Neural progenitor cell (in vitro differentiated cells): ENCODE measurements around the gene FAM72D. TPM values are rescaled to one million over a fixed set of nuclear protein-coding genes. Genes with fewer than 3 reads are reported as not detected.
A peak's percentile ranks its signal among the peaks of the same experiment; 100 is the strongest.
"Not testable (repeated sequence)": the region's sequence is repeated elsewhere in the genome, so short reads cannot be mapped to it uniquely, and the experiment has no call there.

Experiments
- DNase-seq: peaks from one replicate; pipeline ENCODE4 v3.0.0-alpha.2; 2016; ENCODE audit warnings: low spot score
- H2AFZ ChIP-seq: fragments of 200-600 bp; sonication (generic); replicated peaks from 2 replicates; pipeline ENCODE4 v1.6.1; 2016; ENCODE audit warnings: antibody characterized with exemption
- H3F3A ChIP-seq: fragments of 200-600 bp; sonication (generic); 2 replicates; pipeline ENCODE4 v1.6.1; 2016; ENCODE audit warnings: antibody characterized with exemption, low read depth
- H3K27ac ChIP-seq: fragments of 200-600 bp; sonication (generic); 2 replicates; pipeline ENCODE4 v1.5.1; 2016; ENCODE audit warnings: mild to moderate bottlenecking
- H3K27me3 ChIP-seq: fragments of 200-600 bp; sonication (generic); 2 replicates; pipeline ENCODE4 v1.6.1; 2016; ENCODE audit warnings: mild to moderate bottlenecking, moderate library complexity
- H3K36me3 ChIP-seq: fragments of 200-600 bp; sonication (generic); 2 replicates; pipeline ENCODE4 v1.5.1; 2016
- H3K4me1 ChIP-seq: fragments of 200-600 bp; sonication (generic); 2 replicates; pipeline ENCODE4 v1.6.1; 2016; ENCODE audit warnings: mixed run types
- H3K4me2 ChIP-seq: fragments of 200-600 bp; sonication (generic); 2 replicates; pipeline ENCODE4 v1.6.1; 2016
- H3K4me3 ChIP-seq: fragments of 200-600 bp; sonication (generic); 2 replicates; pipeline ENCODE4 v1.5.1; 2016
- H3K79me2 ChIP-seq: fragments of 200-600 bp; sonication (generic); 2 replicates; pipeline ENCODE4 v1.6.1; 2016; ENCODE audit warnings: low read depth
- H3K9ac ChIP-seq: fragments of 200-600 bp; sonication (generic); 2 replicates; pipeline ENCODE4 v1.6.1; 2016
- H3K9me3 ChIP-seq: fragments of 200-600 bp; sonication (generic); 2 replicates; pipeline ENCODE4 v1.5.1; 2016; ENCODE audit warnings: low read depth
- H4K20me1 ChIP-seq: fragments of 200-600 bp; sonication (generic); 2 replicates; pipeline ENCODE4 v1.6.1; 2016; ENCODE audit warnings: low read depth
- H3K27ac Mint-ChIP-seq: 3 replicates; pipeline ENCODE4 v1.8.0; 2021; ENCODE audit warnings: mixed read lengths
- H3K27me3 Mint-ChIP-seq: 2 replicates; pipeline ENCODE4 v1.8.0; 2022; ENCODE audit warnings: low read depth, mild to moderate bottlenecking, inconsistent platforms, moderate library complexity, mixed read lengths; ENCODE audit not compliant: insufficient read depth
- H3K36me3 Mint-ChIP-seq: 3 replicates; pipeline ENCODE4 v1.8.0; 2021; ENCODE audit warnings: mixed read lengths
- H3K4me1 Mint-ChIP-seq: 3 replicates; pipeline ENCODE4 v1.8.0; 2021; ENCODE audit warnings: mixed read lengths
- H3K4me3 Mint-ChIP-seq: 3 replicates; pipeline ENCODE4 v1.8.0; 2021; ENCODE audit warnings: mild to moderate bottlenecking, moderate library complexity, mixed read lengths
- H3K9me3 Mint-ChIP-seq: 3 replicates; pipeline ENCODE4 v1.8.0; 2020; ENCODE audit warnings: mixed read lengths
- total RNA-seq: library from RNA; depleted of rRNA; stranded (reverse); fragments of >200 nt; gene quantifications from 2 replicates; pipeline ENCODE4 v1.2.3, GENCODE V29; 2015; ENCODE audit warnings: low replicate concordance

The FAM72D gene
- total RNA-seq = 23.9 and 36.8 TPM in 2 replicates

GRCh38 chr1:145095284-145096057, at the start of gene FAM72D, which contains the start of gene SRGAP2B:
Gene FAM72D, plus strand, starts transcription at chr1:145095974. Its CDS starts 874 bp downstream, at chr1:145096848.
Gene SRGAP2B, minus strand, starts transcription at chr1:145095328. Its CDS starts 2,427 bp downstream, at chr1:145092901.
- peak within 1 kb of the TSS; percentile 74 for H3K4me3 Mint-ChIP-seq
- H3K36me3 Mint-ChIP-seq, H3K27me3 Mint-ChIP-seq, H3K4me1 Mint-ChIP-seq, H3K4me1 ChIP-seq, DNase-seq, H3F3A ChIP-seq, H3K27me3 ChIP-seq, H2AFZ ChIP-seq, H3K9me3 ChIP-seq, H3K27ac Mint-ChIP-seq, H3K79me2 ChIP-seq, H3K27ac ChIP-seq, H3K9ac ChIP-seq, H4K20me1 ChIP-seq, H3K36me3 ChIP-seq, H3K9me3 Mint-ChIP-seq: not testable (repeated sequence)
- Histone ChIP-seq H3K4me2 (peak within 1 kb of the TSS; percentile 67), H3K4me3 (peak within 1 kb of the TSS; percentile 48)

- not testable (repeated sequence) for H3K27ac ChIP-seq, H3K9ac ChIP-seq, H3K9me3 Mint-ChIP-seq, H4K20me1 ChIP-seq, H3K4me3 Mint-ChIP-seq, H3K79me2 ChIP-seq, H3K4me3 ChIP-seq, H3K4me2 ChIP-seq, H3K4me1 ChIP-seq, H2AFZ ChIP-seq, H3F3A ChIP-seq, H3K36me3 ChIP-seq, H3K36me3 Mint-ChIP-seq, H3K27ac Mint-ChIP-seq, H3K4me1 Mint-ChIP-seq, H3K27me3 ChIP-seq, H3K9me3 ChIP-seq, H3K27me3 Mint-ChIP-seq, DNase-seq
Measured at GRCh38 chr1:145047553-145047952, 48.2 kb upstream of the FAM72D start.

- H3K27me3 Mint-ChIP-seq, H3K4me2 ChIP-seq, H3K79me2 ChIP-seq, H3K36me3 ChIP-seq, H4K20me1 ChIP-seq, H2AFZ ChIP-seq, H3K4me1 Mint-ChIP-seq, DNase-seq, H3K27ac ChIP-seq, H3K27ac Mint-ChIP-seq, H3K4me1 ChIP-seq, H3K36me3 Mint-ChIP-seq, H3K27me3 ChIP-seq, H3K9me3 ChIP-seq, H3K9ac ChIP-seq, H3F3A ChIP-seq, H3K4me3 ChIP-seq, H3K9me3 Mint-ChIP-seq, H3K4me3 Mint-ChIP-seq: not testable (repeated sequence)
Measured at GRCh38 chr1:145048181-145048856, 47.5 kb upstream of the FAM72D start.

GRCh38 chr1:145052019-145052776, 43.6 kb upstream of the FAM72D start:
- not testable (repeated sequence) for H3K4me3 ChIP-seq, DNase-seq, H3F3A ChIP-seq, H3K36me3 ChIP-seq, H3K9ac ChIP-seq, H4K20me1 ChIP-seq, H3K27ac ChIP-seq, H2AFZ ChIP-seq, H3K9me3 Mint-ChIP-seq, H3K27me3 ChIP-seq, H3K27me3 Mint-ChIP-seq, H3K27ac Mint-ChIP-seq, H3K36me3 Mint-ChIP-seq, H3K4me1 ChIP-seq, H3K4me2 ChIP-seq, H3K9me3 ChIP-seq, H3K79me2 ChIP-seq, H3K4me1 Mint-ChIP-seq, H3K4me3 Mint-ChIP-seq

GRCh38 chr1:145053428-145053827, 42.3 kb upstream of the FAM72D start:
- not testable (repeated sequence) for H3K9ac ChIP-seq, H3K27ac ChIP-seq, H3K9me3 Mint-ChIP-seq, H3K36me3 ChIP-seq, H3K4me1 ChIP-seq, H3F3A ChIP-seq, H3K4me3 ChIP-seq, H3K79me2 ChIP-seq, H2AFZ ChIP-seq, H3K36me3 Mint-ChIP-seq, H3K9me3 ChIP-seq, DNase-seq, H3K4me3 Mint-ChIP-seq, H4K20me1 ChIP-seq, H3K4me1 Mint-ChIP-seq, H3K27ac Mint-ChIP-seq, H3K27me3 Mint-ChIP-seq, H3K4me2 ChIP-seq, H3K27me3 ChIP-seq

- not testable (repeated sequence) for H3K36me3 ChIP-seq, H3K9ac ChIP-seq, H3K9me3 ChIP-seq, H3K79me2 ChIP-seq, H4K20me1 ChIP-seq, H3K4me2 ChIP-seq, H3K4me1 Mint-ChIP-seq, DNase-seq, H2AFZ ChIP-seq, H3K4me1 ChIP-seq, H3K27ac Mint-ChIP-seq, H3K27ac ChIP-seq, H3F3A ChIP-seq, H3K4me3 Mint-ChIP-seq, H3K9me3 Mint-ChIP-seq, H3K4me3 ChIP-seq, H3K27me3 Mint-ChIP-seq, H3K27me3 ChIP-seq, H3K36me3 Mint-ChIP-seq
Measured at GRCh38 chr1:145055217-145055760, 40.5 kb upstream of the FAM72D start.

- not testable (repeated sequence) for H3K4me2 ChIP-seq, H3K36me3 Mint-ChIP-seq, H3K4me1 ChIP-seq, DNase-seq, H3K27ac Mint-ChIP-seq, H3K27me3 Mint-ChIP-seq, H4K20me1 ChIP-seq, H3K4me1 Mint-ChIP-seq, H2AFZ ChIP-seq, H3K4me3 ChIP-seq, H3K4me3 Mint-ChIP-seq, H3K27me3 ChIP-seq, H3K79me2 ChIP-seq, H3K27ac ChIP-seq, H3K36me3 ChIP-seq, H3F3A ChIP-seq, H3K9me3 ChIP-seq, H3K9ac ChIP-seq, H3K9me3 Mint-ChIP-seq
Measured at GRCh38 chr1:145058184-145058583, 37.6 kb upstream of the FAM72D start.
